ENCODE data around the gene TXNDC5. TPM values are rescaled to one million over a fixed set of nuclear protein-coding genes. Genes with fewer than 3 reads are reported as not detected.

The TXNDC5 gene
- total and polyA plus RNA-seq, 2 of the 13 experiments (the other 11 are each of a cell fraction or from before 2014, with no cell fraction given): 287 to 578 TPM

DNA sequence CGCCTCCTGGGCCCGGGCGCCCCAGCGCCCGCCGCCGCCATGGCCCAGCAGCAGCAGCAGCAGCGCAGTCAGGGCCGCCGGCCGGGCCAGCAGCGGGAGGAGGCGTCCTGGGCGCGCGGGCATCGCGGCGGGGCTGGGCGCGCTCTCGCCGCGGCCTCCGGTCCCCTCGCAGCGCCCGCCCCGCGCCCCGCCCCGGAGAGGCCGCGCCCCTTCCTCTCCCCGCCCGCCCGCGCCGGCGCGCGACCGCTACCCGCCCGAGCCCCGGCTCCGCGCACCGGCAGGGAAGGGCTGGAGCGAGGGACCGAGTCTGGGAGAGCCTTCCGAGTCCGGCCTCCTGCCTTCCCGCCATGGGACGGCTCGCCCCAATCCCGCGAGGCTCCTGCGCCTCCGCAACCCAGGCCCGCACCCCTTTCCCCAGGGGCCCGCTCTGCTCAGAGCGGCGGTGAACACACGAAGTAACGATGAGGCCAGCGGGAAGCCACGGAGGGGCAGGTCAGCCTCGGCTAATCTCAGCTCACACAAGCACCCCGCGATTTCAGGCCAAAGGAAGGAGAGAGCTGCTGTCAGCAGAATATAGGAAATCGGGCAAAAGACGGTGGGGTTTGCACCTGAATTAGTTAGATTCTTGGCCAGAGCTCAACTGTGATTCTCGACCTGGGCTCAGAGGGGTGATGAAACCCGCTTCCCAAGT is at the start of gene TXNDC5 (continued):
- no peak for TF ChIP-seq NCOR1 (IDR thresholded peaks at IDR 0.05; ENCODE audit: borderline replicate concordance, low read length)
- TF ChIP-seq, protein P1, sequence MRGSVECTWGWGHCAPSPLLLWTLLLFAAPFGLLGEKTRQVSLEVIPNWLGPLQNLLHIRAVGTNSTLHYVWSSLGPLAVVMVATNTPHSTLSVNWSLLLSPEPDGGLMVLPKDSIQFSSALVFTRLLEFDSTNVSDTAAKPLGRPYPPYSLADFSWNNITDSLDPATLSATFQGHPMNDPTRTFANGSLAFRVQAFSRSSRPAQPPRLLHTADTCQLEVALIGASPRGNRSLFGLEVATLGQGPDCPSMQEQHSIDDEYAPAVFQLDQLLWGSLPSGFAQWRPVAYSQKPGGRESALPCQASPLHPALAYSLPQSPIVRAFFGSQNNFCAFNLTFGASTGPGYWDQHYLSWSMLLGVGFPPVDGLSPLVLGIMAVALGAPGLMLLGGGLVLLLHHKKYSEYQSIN (CRISPR knock-in tag; IDR thresholded peaks at IDR 0.05; ENCODE audit: borderline replicate concordance): no peak
- TF ChIP-seq ZNF780A (CRISPR knock-in tag; IDR thresholded peaks at IDR 0.05): no peak
- TF ChIP-seq ZNF354B (CRISPR knock-in tag; IDR thresholded peaks at IDR 0.05): no peak
- TF ChIP-seq, protein P2, sequence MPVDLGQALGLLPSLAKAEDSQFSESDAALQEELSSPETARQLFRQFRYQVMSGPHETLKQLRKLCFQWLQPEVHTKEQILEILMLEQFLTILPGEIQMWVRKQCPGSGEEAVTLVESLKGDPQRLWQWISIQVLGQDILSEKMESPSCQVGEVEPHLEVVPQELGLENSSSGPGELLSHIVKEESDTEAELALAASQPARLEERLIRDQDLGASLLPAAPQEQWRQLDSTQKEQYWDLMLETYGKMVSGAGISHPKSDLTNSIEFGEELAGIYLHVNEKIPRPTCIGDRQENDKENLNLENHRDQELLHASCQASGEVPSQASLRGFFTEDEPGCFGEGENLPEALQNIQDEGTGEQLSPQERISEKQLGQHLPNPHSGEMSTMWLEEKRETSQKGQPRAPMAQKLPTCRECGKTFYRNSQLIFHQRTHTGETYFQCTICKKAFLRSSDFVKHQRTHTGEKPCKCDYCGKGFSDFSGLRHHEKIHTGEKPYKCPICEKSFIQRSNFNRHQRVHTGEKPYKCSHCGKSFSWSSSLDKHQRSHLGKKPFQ (CRISPR knock-in tag; IDR thresholded peaks at IDR 0.05; ENCODE audit: insufficient replicate concordance): no peak
- TF ChIP-seq CBX2 (IDR thresholded peaks at IDR 0.05; ENCODE audit: low read depth, low read length): no peak
- no peak for TF ChIP-seq CBX2 (CRISPR knock-in tag; IDR thresholded peaks at IDR 0.05; ENCODE audit: low read depth)
- no peak for TF ChIP-seq PHB2 (IDR thresholded peaks at IDR 0.05; ENCODE audit: partially characterized antibody)
- TF ChIP-seq, protein P3, sequence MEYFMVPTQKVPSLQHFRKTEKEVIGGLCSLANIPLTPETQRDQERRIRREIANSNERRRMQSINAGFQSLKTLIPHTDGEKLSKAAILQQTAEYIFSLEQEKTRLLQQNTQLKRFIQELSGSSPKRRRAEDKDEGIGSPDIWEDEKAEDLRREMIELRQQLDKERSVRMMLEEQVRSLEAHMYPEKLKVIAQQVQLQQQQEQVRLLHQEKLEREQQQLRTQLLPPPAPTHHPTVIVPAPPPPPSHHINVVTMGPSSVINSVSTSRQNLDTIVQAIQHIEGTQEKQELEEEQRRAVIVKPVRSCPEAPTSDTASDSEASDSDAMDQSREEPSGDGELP (IDR thresholded peaks at IDR 0.05; ENCODE audit: borderline replicate concordance, low read depth): no peak
- TF ChIP-seq, protein P4, sequence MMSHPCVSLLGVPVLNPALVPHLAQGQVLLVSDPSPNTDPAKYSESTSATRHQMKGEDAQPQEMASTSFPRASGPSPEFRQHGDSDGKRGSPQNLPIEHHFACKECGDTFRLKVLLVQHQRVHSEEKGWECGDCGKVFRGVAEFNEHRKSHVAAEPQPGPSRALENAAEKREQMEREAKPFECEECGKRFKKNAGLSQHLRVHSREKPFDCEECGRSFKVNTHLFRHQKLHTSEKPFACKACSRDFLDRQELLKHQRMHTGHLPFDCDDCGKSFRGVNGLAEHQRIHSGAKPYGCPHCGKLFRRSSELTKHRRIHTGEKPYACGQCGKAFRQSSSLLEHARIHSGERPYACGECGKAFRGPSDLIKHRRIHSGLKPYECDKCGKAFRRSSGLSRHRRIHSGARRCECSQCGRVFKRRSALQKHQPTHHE (CRISPR knock-in tag; IDR thresholded peaks at IDR 0.05; ENCODE audit: borderline replicate concordance): no peak
- TF ChIP-seq, protein P5, sequence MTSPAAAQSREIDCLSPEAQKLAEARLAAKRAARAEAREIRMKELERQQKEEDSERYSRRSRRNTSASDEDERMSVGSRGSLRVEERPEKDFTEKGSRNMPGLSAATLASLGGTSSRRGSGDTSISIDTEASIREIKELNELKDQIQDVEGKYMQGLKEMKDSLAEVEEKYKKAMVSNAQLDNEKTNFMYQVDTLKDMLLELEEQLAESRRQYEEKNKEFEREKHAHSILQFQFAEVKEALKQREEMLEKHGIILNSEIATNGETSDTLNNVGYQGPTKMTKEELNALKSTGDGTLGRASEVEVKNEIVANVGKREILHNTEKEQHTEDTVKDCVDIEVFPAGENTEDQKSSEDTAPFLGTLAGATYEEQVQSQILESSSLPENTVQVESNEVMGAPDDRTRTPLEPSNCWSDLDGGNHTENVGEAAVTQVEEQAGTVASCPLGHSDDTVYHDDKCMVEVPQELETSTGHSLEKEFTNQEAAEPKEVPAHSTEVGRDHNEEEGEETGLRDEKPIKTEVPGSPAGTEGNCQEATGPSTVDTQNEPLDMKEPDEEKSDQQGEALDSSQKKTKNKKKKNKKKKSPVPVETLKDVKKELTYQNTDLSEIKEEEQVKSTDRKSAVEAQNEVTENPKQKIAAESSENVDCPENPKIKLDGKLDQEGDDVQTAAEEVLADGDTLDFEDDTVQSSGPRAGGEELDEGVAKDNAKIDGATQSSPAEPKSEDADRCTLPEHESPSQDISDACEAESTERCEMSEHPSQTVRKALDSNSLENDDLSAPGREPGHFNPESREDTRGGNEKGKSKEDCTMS (CRISPR knock-in tag; conservative IDR thresholded peaks at IDR 0.05): no peak
- no peak for TF ChIP-seq ZNF644 (CRISPR knock-in tag; IDR thresholded peaks at IDR 0.05; ENCODE audit: low read depth)
- TF ChIP-seq, protein P6, sequence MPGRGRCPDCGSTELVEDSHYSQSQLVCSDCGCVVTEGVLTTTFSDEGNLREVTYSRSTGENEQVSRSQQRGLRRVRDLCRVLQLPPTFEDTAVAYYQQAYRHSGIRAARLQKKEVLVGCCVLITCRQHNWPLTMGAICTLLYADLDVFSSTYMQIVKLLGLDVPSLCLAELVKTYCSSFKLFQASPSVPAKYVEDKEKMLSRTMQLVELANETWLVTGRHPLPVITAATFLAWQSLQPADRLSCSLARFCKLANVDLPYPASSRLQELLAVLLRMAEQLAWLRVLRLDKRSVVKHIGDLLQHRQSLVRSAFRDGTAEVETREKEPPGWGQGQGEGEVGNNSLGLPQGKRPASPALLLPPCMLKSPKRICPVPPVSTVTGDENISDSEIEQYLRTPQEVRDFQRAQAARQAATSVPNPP (CRISPR knock-in tag; IDR thresholded peaks at IDR 0.05): no peak
- TF ChIP-seq HDAC1 (CRISPR knock-in tag; IDR thresholded peaks at IDR 0.05): no peak
- TF ChIP-seq YEATS2 (CRISPR knock-in tag; IDR thresholded peaks at IDR 0.05; ENCODE audit: borderline replicate concordance): peak; percentile 60; the same call in 1 of the 2 replicates
- no peak for TF ChIP-seq ZNF3 (CRISPR knock-in tag; IDR thresholded peaks at IDR 0.05)
- no peak for TF ChIP-seq ZNF251 (CRISPR knock-in tag; IDR thresholded peaks at IDR 0.05)
- no peak for TF ChIP-seq SAFB2 (CRISPR knock-in tag; IDR thresholded peaks at IDR 0.05; ENCODE audit: borderline replicate concordance, low read depth)
- no peak for TF ChIP-seq ZNF333 (CRISPR knock-in tag; IDR thresholded peaks at IDR 0.05; ENCODE audit: borderline replicate concordance)
- TF ChIP-seq, protein P7, sequence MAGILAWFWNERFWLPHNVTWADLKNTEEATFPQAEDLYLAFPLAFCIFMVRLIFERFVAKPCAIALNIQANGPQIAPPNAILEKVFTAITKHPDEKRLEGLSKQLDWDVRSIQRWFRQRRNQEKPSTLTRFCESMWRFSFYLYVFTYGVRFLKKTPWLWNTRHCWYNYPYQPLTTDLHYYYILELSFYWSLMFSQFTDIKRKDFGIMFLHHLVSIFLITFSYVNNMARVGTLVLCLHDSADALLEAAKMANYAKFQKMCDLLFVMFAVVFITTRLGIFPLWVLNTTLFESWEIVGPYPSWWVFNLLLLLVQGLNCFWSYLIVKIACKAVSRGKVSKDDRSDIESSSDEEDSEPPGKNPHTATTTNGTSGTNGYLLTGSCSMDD (CRISPR knock-in tag; IDR thresholded peaks at IDR 0.05): no peak

Data from HepG2 (cell line).